ENCODE measurements around the gene TMEM132D. TPM values are rescaled to one million over a fixed set of nuclear protein-coding genes. Genes with fewer than 3 reads are reported as not detected.

TMEM132D gene
- total RNA-seq, 1 donor from 2014 or later: 0.19 TPM

GRCh38 chr12:129589503-129589902 is 314.3 kb downstream of the TMEM132D start:
- H3K4me1 Mint-ChIP-seq: no peaks in the 10 kb centered on the region
- no peak for DNase-seq (ENCODE audit: low read depth, low spot score)
- no peaks in the 10 kb centered on the region for H3K27me3 Mint-ChIP-seq (ENCODE audit: low read depth)
- H3K9me3 Mint-ChIP-seq: peaks cover 5% of the 10 kb centered on the region
- TF ChIP-seq CTCF (conservative IDR thresholded peaks at IDR 0.05): no peak
- no peak overlapping the region for H3K27ac Mint-ChIP-seq (ENCODE audit: unreplicated experiment)
- H3K36me3 Mint-ChIP-seq (ENCODE audit: low read depth): peaks cover 3% of the 10 kb centered on the region
- H3K4me3 Mint-ChIP-seq: no peak overlapping the region

- Mint-ChIP-seq H3K27me3 (ENCODE audit: low read depth) (no peaks in the 10 kb centered on the region), H3K4me1 (no peaks in the 10 kb centered on the region), H3K9me3 (peaks cover 5% of the 10 kb centered on the region), H3K36me3 (ENCODE audit: low read depth) (peaks cover 3% of the 10 kb centered on the region), H3K27ac (ENCODE audit: unreplicated experiment) (no peak overlapping the region), H3K4me3 (no peak overlapping the region)
- TF ChIP-seq CTCF (conservative IDR thresholded peaks at IDR 0.05): no peak
- no peak for DNase-seq (ENCODE audit: low read depth, low spot score)
Measured at GRCh38 chr12:129588142-129588541, 315.7 kb downstream of the TMEM132D start.

GRCh38 chr12:129585296-129585695 is 318.5 kb downstream of the TMEM132D start:
- Mint-ChIP-seq H3K4me3 (no peak overlapping the region), H3K27me3 (ENCODE audit: low read depth) (no peaks in the 10 kb centered on the region), H3K4me1 (peaks cover 5% of the 10 kb centered on the region), H3K9me3 (peaks cover 11% of the 10 kb centered on the region), H3K36me3 (ENCODE audit: low read depth) (peaks cover 7% of the 10 kb centered on the region), H3K27ac (ENCODE audit: unreplicated experiment) (no peak overlapping the region)
- no peak for TF ChIP-seq CTCF (conservative IDR thresholded peaks at IDR 0.05)
- no peak for DNase-seq (ENCODE audit: low read depth, low spot score)

GRCh38 chr12:129579879-129580278 is 323.9 kb downstream of the TMEM132D start:
- Mint-ChIP-seq H3K4me1 (peaks cover 5% of the 10 kb centered on the region), H3K36me3 (ENCODE audit: low read depth) (peaks cover 3% of the 10 kb centered on the region), H3K27ac (ENCODE audit: unreplicated experiment) (no peak overlapping the region), H3K4me3 (no peak overlapping the region), H3K27me3 (ENCODE audit: low read depth) (no peaks in the 10 kb centered on the region), H3K9me3 (peaks cover 9% of the 10 kb centered on the region)
- DNase-seq (ENCODE audit: low read depth, low spot score): no peak
- TF ChIP-seq CTCF (conservative IDR thresholded peaks at IDR 0.05): no peak

- TF ChIP-seq CTCF (conservative IDR thresholded peaks at IDR 0.05): no peak
- H3K36me3 Mint-ChIP-seq (ENCODE audit: low read depth): no peaks in the 10 kb centered on the region
- no peaks in the 10 kb centered on the region for H3K4me1 Mint-ChIP-seq
- no peak overlapping the region for H3K4me3 Mint-ChIP-seq
- no peaks in the 10 kb centered on the region for H3K9me3 Mint-ChIP-seq
- H3K27me3 Mint-ChIP-seq (ENCODE audit: low read depth): peaks cover 4% of the 10 kb centered on the region
- DNase-seq (ENCODE audit: low read depth, low spot score): no peak
- no peak overlapping the region for H3K27ac Mint-ChIP-seq (ENCODE audit: unreplicated experiment)
Measured at GRCh38 chr12:129571901-129572494, 331.8 kb downstream of the TMEM132D start.

All from neural crest cell (in vitro differentiated cells).